Cardiac fibroblast (primary cell): ENCODE measurements around the gene ROBO1.
A peak's percentile ranks its signal among the peaks of the same experiment; 100 is the strongest.

ENCODE experiments used
- DNase-seq, 2 donors: peaks; one replicate each; pipeline versions ENCODE4 v3.0.0 to v3.0.0-alpha.2; 2010; ENCODE audit warnings: low read depth in 2 of 2
- H3K4me3 ChIP-seq, 2 donors: replicated peaks in 1 of 2; 1 replicate in 1 of 2; 2 replicates in 1 of 2; pipeline ENCODE4 v1.5.1; 2011; ENCODE audit warnings: low read depth in 2 of 2, low read length in 2 of 2, mild to moderate bottlenecking in 2 of 2, moderate library complexity in 1 of 2
- TF ChIP-seq, protein P1 (sequence below): IDR thresholded peaks from one replicate; pipeline ENCODE4 v1.5.1; 2011; ENCODE audit warnings: low read depth, mild to moderate bottlenecking, low read length, inconsistent platforms

ROBO1 gene

GRCh38 chr3:79490165-79491028 lies 277.4 kb downstream of the ROBO1 start:
- DNase-seq, result peak; percentile 71 to 90
- H3K4me3 ChIP-seq, result no peak overlapping the region
- TF ChIP-seq, protein P1, sequence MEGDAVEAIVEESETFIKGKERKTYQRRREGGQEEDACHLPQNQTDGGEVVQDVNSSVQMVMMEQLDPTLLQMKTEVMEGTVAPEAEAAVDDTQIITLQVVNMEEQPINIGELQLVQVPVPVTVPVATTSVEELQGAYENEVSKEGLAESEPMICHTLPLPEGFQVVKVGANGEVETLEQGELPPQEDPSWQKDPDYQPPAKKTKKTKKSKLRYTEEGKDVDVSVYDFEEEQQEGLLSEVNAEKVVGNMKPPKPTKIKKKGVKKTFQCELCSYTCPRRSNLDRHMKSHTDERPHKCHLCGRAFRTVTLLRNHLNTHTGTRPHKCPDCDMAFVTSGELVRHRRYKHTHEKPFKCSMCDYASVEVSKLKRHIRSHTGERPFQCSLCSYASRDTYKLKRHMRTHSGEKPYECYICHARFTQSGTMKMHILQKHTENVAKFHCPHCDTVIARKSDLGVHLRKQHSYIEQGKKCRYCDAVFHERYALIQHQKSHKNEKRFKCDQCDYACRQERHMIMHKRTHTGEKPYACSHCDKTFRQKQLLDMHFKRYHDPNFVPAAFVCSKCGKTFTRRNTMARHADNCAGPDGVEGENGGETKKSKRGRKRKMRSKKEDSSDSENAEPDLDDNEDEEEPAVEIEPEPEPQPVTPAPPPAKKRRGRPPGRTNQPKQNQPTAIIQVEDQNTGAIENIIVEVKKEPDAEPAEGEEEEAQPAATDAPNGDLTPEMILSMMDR, result peak; percentile 31

GRCh38 chr3:79488407-79488806 lies 279.4 kb downstream of the ROBO1 start:
- H3K4me3 ChIP-seq, result no peak overlapping the region
- DNase-seq, result no peak
- TF ChIP-seq, protein P1, result no peak

GRCh38 chr3:79480746-79481145 lies 287.1 kb downstream of the ROBO1 start:
- no peak overlapping the region for H3K4me3 ChIP-seq
- no peak for DNase-seq
- TF ChIP-seq, protein P1, result no peak

DNA sequence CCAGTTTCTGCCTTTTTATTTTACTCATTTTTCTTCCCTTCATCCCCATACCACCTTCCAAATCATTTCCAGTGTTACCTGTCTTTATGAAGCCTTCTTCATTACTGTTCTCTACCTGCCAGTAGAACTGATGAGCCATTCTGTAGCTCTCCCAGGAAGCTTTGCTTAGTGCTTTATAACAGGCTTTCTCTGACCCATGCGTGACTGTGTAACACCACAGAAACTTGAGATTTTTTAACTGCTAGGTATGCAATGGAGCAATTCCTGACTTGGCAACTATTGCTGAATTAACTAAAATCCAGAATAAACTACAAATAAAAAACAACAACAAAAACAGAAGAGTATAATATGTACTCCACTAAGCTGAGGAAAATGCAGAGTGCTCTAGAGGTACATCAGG lies 289.2 kb downstream of the ROBO1 start:
- no peak overlapping the region for H3K4me3 ChIP-seq
- DNase-seq, result no peak
- TF ChIP-seq, protein P1, result no peak

DNA sequence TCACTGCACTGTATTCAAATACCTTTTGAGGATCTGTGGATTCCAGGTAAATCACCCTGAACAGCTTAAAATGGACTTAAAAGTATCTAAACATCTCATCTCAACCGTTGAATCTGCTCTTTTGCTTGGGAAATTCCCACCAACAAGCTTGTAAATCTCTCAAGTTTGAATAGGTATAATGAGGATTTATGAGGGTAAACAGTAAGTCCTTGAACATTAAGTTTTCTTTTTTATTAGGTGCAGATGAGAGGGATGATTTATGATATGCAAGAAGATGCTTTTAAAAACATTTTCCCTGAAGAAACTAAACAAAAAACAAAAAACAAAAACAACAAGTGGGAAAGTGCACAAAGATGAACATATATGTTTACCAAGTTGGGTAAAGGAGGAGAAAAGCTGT lies 290.6 kb downstream of the ROBO1 start:
- no peak for DNase-seq
- TF ChIP-seq, protein P1, result no peak
- no peak overlapping the region for H3K4me3 ChIP-seq

DNA sequence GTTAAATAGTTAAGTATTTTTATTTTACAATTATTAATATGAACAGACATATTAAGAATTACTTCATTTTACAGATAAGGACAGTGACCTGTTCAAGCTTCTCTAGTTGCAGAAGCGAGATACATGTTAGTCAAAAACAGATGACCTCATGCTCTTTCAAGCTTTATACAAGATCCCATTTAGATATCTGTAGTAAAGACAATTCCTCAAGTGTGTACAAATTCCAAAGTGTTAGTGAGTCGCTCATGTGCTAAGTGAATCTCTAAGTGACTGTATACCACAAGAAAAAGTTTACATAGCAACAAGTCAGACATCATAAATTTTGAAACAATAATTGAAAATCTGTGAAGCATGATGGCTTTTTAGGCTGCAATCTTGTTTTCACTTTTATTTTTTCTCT lies 293.8 kb downstream of the ROBO1 start:
- no peak for DNase-seq
- TF ChIP-seq, protein P1, result no peak
- no peak overlapping the region for H3K4me3 ChIP-seq
